ENCODE results near the gene FRMD5. TPM values are rescaled to one million over a fixed set of nuclear protein-coding genes. Genes with fewer than 3 reads are reported as not detected.

Gene FRMD5
- total RNA-seq, 1 donor: not detected

DNA sequence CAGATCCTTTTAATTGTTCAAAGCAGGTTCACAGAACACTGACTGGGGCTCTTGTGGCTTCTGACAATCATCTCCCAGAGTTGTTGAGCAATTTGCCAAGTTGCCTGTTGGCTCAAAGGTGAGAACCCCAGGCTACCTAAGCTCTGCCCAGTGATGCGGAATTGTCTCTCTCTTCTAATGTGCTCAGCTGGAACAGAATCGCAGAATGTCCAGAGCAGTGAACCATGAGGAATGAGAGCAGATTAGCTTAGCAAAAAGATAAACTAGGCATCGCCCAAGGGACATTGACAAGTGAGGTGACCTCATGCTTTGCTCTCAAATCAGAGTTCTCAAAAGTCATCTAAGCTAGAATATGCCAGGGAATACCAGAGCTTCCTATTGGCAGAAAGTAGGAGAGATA lies 220.2 kb downstream of the FRMD5 start:
- H3K4me3 ChIP-seq (ENCODE audit: low read length): no peak overlapping the region
- no peaks in the 10 kb centered on the region for H3K27me3 ChIP-seq (ENCODE audit: insufficient read depth, low read length)
- no peaks in the 10 kb centered on the region for H3K4me1 ChIP-seq (ENCODE audit: insufficient read depth, low read length)
- H3K9me3 ChIP-seq (ENCODE audit: low read depth, low read length): no peaks in the 10 kb centered on the region

DNA sequence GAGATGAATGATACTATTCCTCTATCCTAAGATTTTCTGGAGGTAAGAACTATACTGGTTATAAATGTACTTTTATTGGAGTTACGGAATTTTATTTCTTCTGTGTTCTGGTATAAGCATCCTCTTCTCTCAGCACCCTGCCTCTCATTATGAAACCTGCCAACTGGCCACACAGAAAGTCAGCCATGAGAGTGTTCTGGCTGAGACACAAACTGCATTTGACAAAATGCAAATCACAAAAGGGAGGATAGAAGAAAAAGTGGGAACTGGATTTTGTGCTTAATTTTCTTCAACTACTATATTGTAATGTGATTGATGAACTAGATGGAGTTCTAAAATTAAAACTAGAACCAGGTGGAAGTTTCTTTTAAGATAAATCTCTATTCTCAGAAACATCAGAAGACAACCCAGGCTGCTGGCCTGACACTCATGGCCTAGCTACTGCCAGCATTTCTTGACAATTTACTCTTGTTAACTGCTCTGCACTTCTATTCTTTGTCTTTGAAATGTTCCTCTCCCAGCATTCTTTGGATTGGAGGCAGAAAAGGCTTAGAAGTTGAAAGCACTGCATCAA lies 225.2 kb downstream of the FRMD5 start:
- Histone ChIP-seq H3K27me3 (ENCODE audit: insufficient read depth, low read length) (no peaks in the 10 kb centered on the region), H3K4me3 (ENCODE audit: low read length) (no peak overlapping the region), H3K9me3 (ENCODE audit: low read depth, low read length) (no peaks in the 10 kb centered on the region), H3K4me1 (ENCODE audit: insufficient read depth, low read length) (no peaks in the 10 kb centered on the region)

GRCh38 chr15:43968551-43968950 lies 226.5 kb downstream of the FRMD5 start:
- Histone ChIP-seq H3K9me3 (ENCODE audit: low read depth, low read length) (no peaks in the 10 kb centered on the region), H3K4me1 (ENCODE audit: insufficient read depth, low read length) (no peaks in the 10 kb centered on the region), H3K27me3 (ENCODE audit: insufficient read depth, low read length) (no peaks in the 10 kb centered on the region), H3K4me3 (ENCODE audit: low read length) (no peak overlapping the region)

- H3K27me3 ChIP-seq (ENCODE audit: insufficient read depth, low read length): no peaks in the 10 kb centered on the region
- no peaks in the 10 kb centered on the region for H3K9me3 ChIP-seq (ENCODE audit: low read depth, low read length)
- no peaks in the 10 kb centered on the region for H3K4me1 ChIP-seq (ENCODE audit: insufficient read depth, low read length)
- H3K4me3 ChIP-seq (ENCODE audit: low read length): no peak overlapping the region
These were observed 228.4 kb downstream of the FRMD5 start for GRCh38 chr15:43966646-43967045.

DNA sequence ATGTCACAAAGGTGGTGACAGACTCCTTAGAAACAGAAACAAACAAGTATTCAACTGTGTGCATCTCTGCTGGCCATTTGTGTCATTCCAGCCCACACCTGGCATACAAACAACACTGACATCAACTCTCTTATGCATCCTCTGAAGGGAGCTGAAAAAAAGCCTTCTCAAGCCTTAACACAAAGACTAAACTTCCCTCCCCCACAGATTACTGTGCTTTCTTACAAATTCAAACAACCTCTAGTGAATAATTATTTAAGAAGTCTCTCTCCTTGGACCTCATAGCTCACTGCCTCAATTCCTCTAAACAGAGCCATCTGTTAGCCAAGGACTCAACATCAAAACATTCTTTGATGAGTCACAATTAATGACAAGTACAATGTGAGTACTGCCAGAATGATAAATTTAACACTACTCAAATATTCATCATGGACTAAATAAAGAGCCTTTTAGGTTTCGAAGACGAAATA lies 236.2 kb downstream of the FRMD5 start:
- Histone ChIP-seq H3K27me3 (ENCODE audit: insufficient read depth, low read length) (peaks cover 2% of the 10 kb centered on the region), H3K4me3 (ENCODE audit: low read length) (no peak overlapping the region), H3K4me1 (ENCODE audit: insufficient read depth, low read length) (no peaks in the 10 kb centered on the region), H3K9me3 (ENCODE audit: low read depth, low read length) (no peaks in the 10 kb centered on the region)

DNA sequence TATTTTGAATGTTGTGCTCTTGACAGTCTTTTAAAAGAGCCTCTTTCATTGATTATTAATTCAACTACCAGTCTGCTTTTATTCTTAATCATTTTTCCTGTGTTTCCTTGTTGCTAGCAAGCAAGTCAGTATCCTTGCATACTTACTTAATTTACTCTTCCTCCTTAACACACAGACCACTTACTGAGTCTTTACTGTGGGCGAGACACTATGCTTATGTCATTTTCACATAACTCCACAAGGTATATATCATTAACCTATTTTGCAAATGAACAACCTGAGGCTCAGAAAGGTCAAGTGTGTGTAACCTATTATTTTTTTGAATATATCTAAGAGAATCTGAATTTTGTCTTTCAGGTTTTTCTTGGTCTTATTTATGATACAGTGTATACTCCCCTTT lies 237.3 kb downstream of the FRMD5 start:
- H3K27me3 ChIP-seq (ENCODE audit: insufficient read depth, low read length): peaks cover 2% of the 10 kb centered on the region
- H3K9me3 ChIP-seq (ENCODE audit: low read depth, low read length): no peaks in the 10 kb centered on the region
- H3K4me1 ChIP-seq (ENCODE audit: insufficient read depth, low read length): no peaks in the 10 kb centered on the region
- H3K4me3 ChIP-seq (ENCODE audit: low read length): no peak overlapping the region

- no peak overlapping the region for H3K4me3 ChIP-seq (ENCODE audit: low read length)
- H3K4me1 ChIP-seq (ENCODE audit: insufficient read depth, low read length): no peaks in the 10 kb centered on the region
- H3K27me3 ChIP-seq (ENCODE audit: insufficient read depth, low read length): peaks cover 2% of the 10 kb centered on the region
These were observed 239.9 kb downstream of the FRMD5 start for GRCh38 chr15:43955140-43955539.

DNA sequence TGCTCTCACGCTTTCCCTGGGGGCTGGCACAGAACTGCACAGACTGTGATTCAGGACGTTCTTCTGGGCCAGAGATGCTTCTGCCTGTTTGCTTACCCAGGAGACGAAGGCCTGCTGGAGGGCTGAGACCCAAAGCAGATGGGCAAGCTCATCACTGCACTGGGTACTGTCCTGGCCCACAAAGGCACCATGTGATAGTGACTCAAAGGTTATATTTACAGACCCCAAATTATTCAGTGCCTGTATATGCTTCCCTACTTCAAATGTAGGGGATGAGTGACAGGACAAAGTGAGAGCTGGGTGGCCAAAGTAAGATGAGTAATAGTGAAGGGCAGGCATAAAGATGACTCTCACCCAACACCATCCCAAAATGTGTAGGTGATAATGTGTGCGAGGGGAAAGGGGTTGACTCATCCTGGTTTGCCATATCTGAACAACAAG lies 240.9 kb downstream of the FRMD5 start:
- H3K4me3 ChIP-seq (ENCODE audit: low read length): no peak overlapping the region
- H3K4me1 ChIP-seq (ENCODE audit: insufficient read depth, low read length): no peaks in the 10 kb centered on the region

More at GRCh38 chr15:43955140-43955539, 239.9 kb downstream of the FRMD5 start:
- no peaks in the 10 kb centered on the region for H3K9me3 ChIP-seq (ENCODE audit: low read depth, low read length)

GRCh38 chr15:43953402-43953801 lies 241.7 kb downstream of the FRMD5 start:
- H3K4me3 ChIP-seq (ENCODE audit: low read length): no peak overlapping the region
- H3K27me3 ChIP-seq (ENCODE audit: insufficient read depth, low read length): no peaks in the 10 kb centered on the region
- H3K9me3 ChIP-seq (ENCODE audit: low read depth, low read length): no peaks in the 10 kb centered on the region
- no peaks in the 10 kb centered on the region for H3K4me1 ChIP-seq (ENCODE audit: insufficient read depth, low read length)

More for the DNA sequence above, 240.9 kb downstream of the FRMD5 start:
- H3K9me3 ChIP-seq (ENCODE audit: low read depth, low read length): no peaks in the 10 kb centered on the region
- peaks cover 2% of the 10 kb centered on the region for H3K27me3 ChIP-seq (ENCODE audit: insufficient read depth, low read length)

- no peak overlapping the region for H3K4me3 ChIP-seq (ENCODE audit: low read length)
- no peaks in the 10 kb centered on the region for H3K4me1 ChIP-seq (ENCODE audit: insufficient read depth, low read length)
- H3K9me3 ChIP-seq (ENCODE audit: low read depth, low read length): no peaks in the 10 kb centered on the region
- no peaks in the 10 kb centered on the region for H3K27me3 ChIP-seq (ENCODE audit: insufficient read depth, low read length)
These were observed 244.5 kb downstream of the FRMD5 start for GRCh38 chr15:43950531-43950930.

DNA sequence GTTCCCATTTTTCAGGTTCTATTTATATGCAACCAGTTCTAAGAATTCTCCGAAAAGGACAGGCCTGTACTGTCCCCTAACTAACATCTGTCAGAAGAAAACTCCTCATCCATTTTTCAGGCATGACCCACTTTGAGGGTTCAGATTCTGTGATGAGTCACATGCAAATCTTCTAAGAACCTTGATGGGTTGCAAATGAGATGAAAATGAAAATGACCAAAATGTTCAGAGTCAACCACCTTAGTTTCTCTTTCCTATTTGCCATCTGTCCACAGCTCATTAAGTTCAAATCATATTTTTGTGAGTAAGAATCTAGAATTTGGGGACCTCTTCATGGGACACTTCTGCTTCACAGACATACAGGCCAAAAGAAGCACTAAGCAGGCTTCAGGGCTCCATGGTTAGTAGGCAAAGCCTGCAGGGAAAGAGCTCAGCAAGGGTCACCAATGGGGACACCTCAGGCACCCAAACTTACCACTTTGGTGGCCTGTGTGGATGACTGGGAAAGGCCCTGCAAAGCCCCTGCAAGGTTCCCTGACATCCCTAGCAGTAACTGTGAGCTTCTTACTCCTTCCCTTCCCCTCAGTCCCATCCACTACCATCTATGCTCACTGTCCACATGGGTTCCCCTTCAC lies 246.3 kb downstream of the FRMD5 start:
- H3K9me3 ChIP-seq (ENCODE audit: low read depth, low read length): no peaks in the 10 kb centered on the region
- no peaks in the 10 kb centered on the region for H3K27me3 ChIP-seq (ENCODE audit: insufficient read depth, low read length)
- H3K4me3 ChIP-seq (ENCODE audit: low read length): no peak overlapping the region
- no peaks in the 10 kb centered on the region for H3K4me1 ChIP-seq (ENCODE audit: insufficient read depth, low read length)

- H3K4me3 ChIP-seq (ENCODE audit: low read length): no peak overlapping the region
- H3K4me1 ChIP-seq (ENCODE audit: insufficient read depth, low read length): no peaks in the 10 kb centered on the region
- H3K9me3 ChIP-seq (ENCODE audit: low read depth, low read length): no peaks in the 10 kb centered on the region
- no peaks in the 10 kb centered on the region for H3K27me3 ChIP-seq (ENCODE audit: insufficient read depth, low read length)
These were observed 251.6 kb downstream of the FRMD5 start for GRCh38 chr15:43943511-43943910.

GRCh38 chr15:43942194-43942593 lies 252.9 kb downstream of the FRMD5 start:
- Histone ChIP-seq H3K27me3 (ENCODE audit: insufficient read depth, low read length) (no peaks in the 10 kb centered on the region), H3K4me3 (ENCODE audit: low read length) (no peak overlapping the region), H3K9me3 (ENCODE audit: low read depth, low read length) (no peaks in the 10 kb centered on the region), H3K4me1 (ENCODE audit: insufficient read depth, low read length) (no peaks in the 10 kb centered on the region)

DNA sequence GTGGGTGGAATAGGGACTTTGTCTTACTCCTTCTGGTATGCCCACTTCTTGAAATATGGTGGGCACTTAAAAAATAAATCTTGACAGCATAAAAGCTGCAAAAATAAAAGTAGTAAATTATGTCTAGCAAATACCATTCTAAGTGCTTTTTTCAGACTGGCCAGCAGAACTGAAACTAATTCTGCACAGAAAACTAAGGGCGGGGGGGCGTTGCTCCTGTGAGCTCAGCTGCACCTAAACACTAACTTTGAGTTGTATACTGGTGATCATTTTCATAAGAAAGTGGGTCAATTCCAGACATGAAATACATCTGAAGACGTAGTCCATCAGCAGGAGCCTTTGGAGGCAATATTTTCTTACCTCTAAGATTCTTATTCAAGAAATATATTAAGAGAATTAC lies 253.5 kb downstream of the FRMD5 start:
- Histone ChIP-seq H3K27me3 (ENCODE audit: insufficient read depth, low read length) (no peaks in the 10 kb centered on the region), H3K4me3 (ENCODE audit: low read length) (no peak overlapping the region), H3K4me1 (ENCODE audit: insufficient read depth, low read length) (no peaks in the 10 kb centered on the region), H3K9me3 (ENCODE audit: low read depth, low read length) (no peaks in the 10 kb centered on the region)

DNA sequence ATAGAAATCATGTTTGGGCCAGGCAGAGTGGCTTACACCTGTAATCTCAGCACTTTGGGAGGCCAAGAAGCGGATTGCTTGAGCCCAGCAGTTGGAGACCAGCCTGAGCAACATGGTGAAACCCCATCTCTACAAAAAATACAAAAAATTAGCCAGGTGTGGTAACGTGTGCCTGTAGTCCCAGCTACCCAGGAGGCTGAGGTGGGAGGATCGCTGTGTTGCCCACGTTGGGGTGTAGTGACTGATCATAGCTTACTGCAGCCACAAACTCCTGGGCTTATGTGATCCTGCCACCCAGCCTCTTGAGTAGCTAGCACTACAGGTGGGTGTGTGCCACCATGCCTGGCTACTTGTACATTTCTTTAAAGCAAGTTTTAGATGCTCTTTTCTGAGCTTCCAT lies 254.0 kb downstream of the FRMD5 start:
- Histone ChIP-seq H3K4me1 (ENCODE audit: insufficient read depth, low read length) (no peaks in the 10 kb centered on the region), H3K9me3 (ENCODE audit: low read depth, low read length) (no peaks in the 10 kb centered on the region), H3K27me3 (ENCODE audit: insufficient read depth, low read length) (no peaks in the 10 kb centered on the region), H3K4me3 (ENCODE audit: low read length) (no peak overlapping the region)

DNA sequence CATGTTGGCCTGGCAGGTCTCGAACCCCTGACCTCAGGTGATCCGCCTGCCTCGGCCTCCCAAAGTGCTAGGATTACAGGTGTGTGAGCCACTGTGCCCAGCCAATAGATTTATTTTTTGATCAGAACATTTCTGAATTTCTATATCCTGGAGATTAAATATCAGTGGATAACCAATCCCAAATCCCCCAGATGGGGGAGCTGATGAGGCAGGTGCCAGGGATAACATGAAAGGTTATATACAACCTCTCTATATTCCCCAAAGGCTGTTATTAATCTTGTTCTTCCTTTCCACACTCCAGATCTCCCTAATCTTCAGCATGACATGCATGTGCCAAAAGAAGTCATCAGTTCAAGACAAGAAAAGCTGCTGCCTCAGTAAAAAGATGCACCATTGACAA lies 256.0 kb downstream of the FRMD5 start:
- H3K9me3 ChIP-seq (ENCODE audit: low read depth, low read length): no peaks in the 10 kb centered on the region
- no peaks in the 10 kb centered on the region for H3K4me1 ChIP-seq (ENCODE audit: insufficient read depth, low read length)
- H3K4me3 ChIP-seq (ENCODE audit: low read length): no peak overlapping the region
- H3K27me3 ChIP-seq (ENCODE audit: insufficient read depth, low read length): no peaks in the 10 kb centered on the region
